Adipocyte (in vitro differentiated cells): Measurements from ENCODE around the gene RAB14.

Source experiments
- DNase-seq: peaks from one replicate; pipeline ENCODE4 v3.0.0-alpha.2; 2015; ENCODE audit warnings: low read depth
- H3K27me3 ChIP-seq: replicated peaks from 2 replicates; pipeline ENCODE4 v1.7.0; 2013; ENCODE audit warnings: mild to moderate bottlenecking, low read length, moderate library complexity; ENCODE audit not compliant: control insufficient read depth, insufficient read depth
- H3K36me3 ChIP-seq: 2 replicates; pipeline ENCODE4 v1.7.0; 2013; ENCODE audit warnings: low read length, mild to moderate bottlenecking, moderate library complexity; ENCODE audit not compliant: control insufficient read depth, insufficient read depth, severe bottlenecking
- H3K4me1 ChIP-seq: 2 replicates; pipeline ENCODE4 v1.7.0; 2013; ENCODE audit warnings: mild to moderate bottlenecking, low read length, moderate library complexity; ENCODE audit not compliant: control insufficient read depth, insufficient read depth
- H3K4me3 ChIP-seq: 2 replicates; pipeline ENCODE4 v1.7.0; 2013; ENCODE audit warnings: mild to moderate bottlenecking, low read length, moderate library complexity
- H3K9ac ChIP-seq: 2 replicates; pipeline ENCODE4 v1.7.0; 2013; ENCODE audit warnings: mild to moderate bottlenecking, low read length, moderate library complexity
- H3K9me3 ChIP-seq: 2 replicates; pipeline ENCODE4 v1.7.0; 2013; ENCODE audit warnings: mild to moderate bottlenecking, low read length, moderate library complexity; ENCODE audit not compliant: control insufficient read depth

The RAB14 gene

GRCh38 chr9:121218357-121219027 lies 16.8 kb upstream of the RAB14 start:
- Histone ChIP-seq H3K27me3 (no peaks in the 10 kb centered on the region), H3K9me3 (no peaks in the 10 kb centered on the region), H3K36me3 (peaks cover 3% of the 10 kb centered on the region), H3K9ac (no peak overlapping the region), H3K4me1 (peaks cover 4% of the 10 kb centered on the region), H3K4me3 (no peak overlapping the region)
- no peak for DNase-seq

- Histone ChIP-seq H3K36me3 (peaks cover 3% of the 10 kb centered on the region), H3K27me3 (no peaks in the 10 kb centered on the region), H3K4me3 (no peak overlapping the region), H3K9me3 (no peaks in the 10 kb centered on the region), H3K9ac (no peak overlapping the region), H3K4me1 (peaks cover 3% of the 10 kb centered on the region)
- DNase-seq, result no peak
Observed at GRCh38 chr9:121217609-121218292, 16.1 kb upstream of the RAB14 start.

GRCh38 chr9:121216271-121216805 lies 14.7 kb upstream of the RAB14 start:
- DNase-seq, result no peak

GRCh38 chr9:121214005-121214404 lies 12.3 kb upstream of the RAB14 start:
- no peaks in the 10 kb centered on the region for H3K27me3 ChIP-seq
- no peak overlapping the region for H3K9ac ChIP-seq
- H3K4me3 ChIP-seq, result no peak overlapping the region
- peaks cover 3% of the 10 kb centered on the region for H3K36me3 ChIP-seq
- no peaks in the 10 kb centered on the region for H3K4me1 ChIP-seq
- no peaks in the 10 kb centered on the region for H3K9me3 ChIP-seq
- DNase-seq, result no peak

More at GRCh38 chr9:121216271-121216805, 14.7 kb upstream of the RAB14 start:
- peaks cover 3% of the 10 kb centered on the region for H3K36me3 ChIP-seq
- no peaks in the 10 kb centered on the region for H3K4me1 ChIP-seq
- H3K27me3 ChIP-seq, result no peaks in the 10 kb centered on the region
- H3K4me3 ChIP-seq, result no peak overlapping the region
- no peaks in the 10 kb centered on the region for H3K9me3 ChIP-seq
- no peak overlapping the region for H3K9ac ChIP-seq

GRCh38 chr9:121213136-121213806 lies 11.6 kb upstream of the RAB14 start:
- Histone ChIP-seq H3K27me3 (no peaks in the 10 kb centered on the region), H3K4me3 (no peak overlapping the region), H3K9ac (peak overlapping the region; percentile 66), H3K4me1 (no peaks in the 10 kb centered on the region), H3K36me3 (peaks cover 3% of the 10 kb centered on the region), H3K9me3 (no peaks in the 10 kb centered on the region)
- peak; percentile 95 for DNase-seq

- no peaks in the 10 kb centered on the region for H3K4me1 ChIP-seq
- no peaks in the 10 kb centered on the region for H3K27me3 ChIP-seq
- no peaks in the 10 kb centered on the region for H3K36me3 ChIP-seq
- H3K4me3 ChIP-seq, result no peak overlapping the region
- no peak overlapping the region for H3K9ac ChIP-seq
- H3K9me3 ChIP-seq, result no peaks in the 10 kb centered on the region
- DNase-seq, result no peak
Observed at GRCh38 chr9:121210536-121210935, 8.9 kb upstream of the RAB14 start.

GRCh38 chr9:121207371-121207940 lies 5.8 kb upstream of the RAB14 start:
- H3K4me3 ChIP-seq, result no peak overlapping the region
- H3K9ac ChIP-seq, result no peak overlapping the region
- H3K36me3 ChIP-seq, result no peaks in the 10 kb centered on the region
- no peak for DNase-seq
- H3K9me3 ChIP-seq, result no peaks in the 10 kb centered on the region
- H3K4me1 ChIP-seq, result peaks cover under 1% of the 10 kb centered on the region
- no peaks in the 10 kb centered on the region for H3K27me3 ChIP-seq

GRCh38 chr9:121206516-121207370 lies 5.1 kb upstream of the RAB14 start:
- no peak overlapping the region for H3K4me3 ChIP-seq
- H3K4me1 ChIP-seq, result peaks cover 4% of the 10 kb centered on the region
- DNase-seq, result no peak
- H3K9ac ChIP-seq, result no peak overlapping the region
- H3K9me3 ChIP-seq, result no peaks in the 10 kb centered on the region
- H3K27me3 ChIP-seq, result no peaks in the 10 kb centered on the region
- no peaks in the 10 kb centered on the region for H3K36me3 ChIP-seq

- no peak for DNase-seq
- H3K36me3 ChIP-seq, result no peaks in the 10 kb centered on the region
- no peaks in the 10 kb centered on the region for H3K27me3 ChIP-seq
- H3K4me1 ChIP-seq, result peaks cover 14% of the 10 kb centered on the region
- no peak overlapping the region for H3K9ac ChIP-seq
- H3K9me3 ChIP-seq, result no peaks in the 10 kb centered on the region
- H3K4me3 ChIP-seq, result no peak overlapping the region
Observed at GRCh38 chr9:121204611-121205010, 2.9 kb upstream of the RAB14 start.

- no peak overlapping the region for H3K4me3 ChIP-seq
- no peak for DNase-seq
- no peak overlapping the region for H3K9ac ChIP-seq
- peaks cover 19% of the 10 kb centered on the region for H3K4me1 ChIP-seq
- no peaks in the 10 kb centered on the region for H3K9me3 ChIP-seq
- H3K27me3 ChIP-seq, result no peaks in the 10 kb centered on the region
- no peaks in the 10 kb centered on the region for H3K36me3 ChIP-seq
Observed at GRCh38 chr9:121204121-121204520, 2.5 kb upstream of the RAB14 start.
